ENCODE measurements around the gene VWDE.

Gene VWDE

GRCh38 chr7:12281038-12281437, 122.6 kb downstream of the VWDE start:
- no peak for DNase-seq

Data from fibroblast of upper back skin (primary cell).